ENCODE measurements around the gene DAGLA. TPM values are rescaled to one million over a fixed set of nuclear protein-coding genes. Genes with fewer than 3 reads are reported as not detected.

The DAGLA gene
- total RNA-seq, 1 experiment from 2014 or later, result 4.5 TPM

DNA sequence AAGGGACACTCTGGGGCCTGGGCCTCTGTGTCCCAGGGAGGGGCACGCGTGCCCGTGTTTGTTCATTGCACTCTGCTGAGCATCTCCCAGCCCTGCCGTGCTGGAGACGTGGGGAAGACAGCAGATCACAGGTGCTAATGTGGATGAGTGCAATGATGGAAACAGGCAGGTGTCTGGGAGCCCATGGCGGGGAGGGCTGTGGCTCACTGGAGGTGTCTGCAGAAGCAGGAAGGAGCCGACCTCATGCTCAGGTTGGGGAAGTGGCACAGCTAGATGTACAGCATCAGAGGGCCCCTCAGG lies 104.3 kb downstream of the DAGLA start:
- Histone ChIP-seq H3K79me2 (ENCODE audit: insufficient read depth, low read length) (no peaks in the 10 kb centered on the region), H2AK5ac (ENCODE audit: insufficient read length, low read length) (no peak overlapping the region), H4K91ac (ENCODE audit: insufficient read length, low read depth, low read length) (no peak overlapping the region), H4K20me1 (ENCODE audit: control insufficient read depth, insufficient read depth, insufficient read length) (no peaks in the 10 kb centered on the region), H4K5ac (ENCODE audit: insufficient read length, low read depth, low read length) (no peak overlapping the region), H3K27me3 (ENCODE audit: insufficient read depth, low read length) (no peaks in the 10 kb centered on the region), H3K4me1 (ENCODE audit: insufficient read depth, low read length) (no peaks in the 10 kb centered on the region), H3K23ac (ENCODE audit: insufficient read length, low read depth, low read length) (no peak overlapping the region), H3K79me1 (ENCODE audit: insufficient read depth, low read depth, low read length, poor library complexity, severe bottlenecking) (no peaks in the 10 kb centered on the region), H3K4me2 (ENCODE audit: insufficient read depth, insufficient read length, low read length) (no peak overlapping the region), H4K8ac (replicated peaks; ENCODE audit: insufficient read length, low read depth, low read length) (no peak overlapping the region), H3K14ac (ENCODE audit: insufficient read depth, low read length) (no peak overlapping the region), H3K18ac (ENCODE audit: insufficient read length, low read depth, low read length) (no peak overlapping the region), H3T11ph (ENCODE audit: low read length) (no peak overlapping the region), H2BK5ac (ENCODE audit: insufficient read length, low read length) (no peak overlapping the region), H2BK15ac (ENCODE audit: low read depth, low read length) (no peak overlapping the region), H3K4ac (ENCODE audit: low read depth, low read length) (no peak overlapping the region), H3K56ac (ENCODE audit: insufficient read length, low read depth, low read length) (no peak overlapping the region), H2AFZ (ENCODE audit: low read length) (no peak overlapping the region), H2BK120ac (ENCODE audit: low read depth, low read length, poor library complexity, severe bottlenecking) (no peak overlapping the region), H2BK20ac (ENCODE audit: low read depth, low read length, poor library complexity, severe bottlenecking) (no peak overlapping the region), H3K27ac (ENCODE audit: insufficient read length, low read depth, low read length) (no peak overlapping the region), H2BK12ac (ENCODE audit: insufficient read length, low read depth, low read length) (no peak overlapping the region), H3K9me3 (ENCODE audit: control insufficient read depth, low read depth, low read length) (no peaks in the 10 kb centered on the region), H3K9ac (ENCODE audit: extremely low read depth, insufficient read length, low read length) (no peak overlapping the region), H3K23me2 (ENCODE audit: insufficient read length, low read depth, low read length, poor library complexity, severe bottlenecking) (no peaks in the 10 kb centered on the region)
- peaks cover 0 to 4% of the 10 kb centered on the region in 2 experiments; a peak in 1 of 4 replicates for H3K4me1 Mint-ChIP-seq
- no peak overlapping the region for H3K4me3 Mint-ChIP-seq
- H3K9me3 Mint-ChIP-seq, result no peaks in the 10 kb centered on the region
- TF ChIP-seq, protein P1, sequence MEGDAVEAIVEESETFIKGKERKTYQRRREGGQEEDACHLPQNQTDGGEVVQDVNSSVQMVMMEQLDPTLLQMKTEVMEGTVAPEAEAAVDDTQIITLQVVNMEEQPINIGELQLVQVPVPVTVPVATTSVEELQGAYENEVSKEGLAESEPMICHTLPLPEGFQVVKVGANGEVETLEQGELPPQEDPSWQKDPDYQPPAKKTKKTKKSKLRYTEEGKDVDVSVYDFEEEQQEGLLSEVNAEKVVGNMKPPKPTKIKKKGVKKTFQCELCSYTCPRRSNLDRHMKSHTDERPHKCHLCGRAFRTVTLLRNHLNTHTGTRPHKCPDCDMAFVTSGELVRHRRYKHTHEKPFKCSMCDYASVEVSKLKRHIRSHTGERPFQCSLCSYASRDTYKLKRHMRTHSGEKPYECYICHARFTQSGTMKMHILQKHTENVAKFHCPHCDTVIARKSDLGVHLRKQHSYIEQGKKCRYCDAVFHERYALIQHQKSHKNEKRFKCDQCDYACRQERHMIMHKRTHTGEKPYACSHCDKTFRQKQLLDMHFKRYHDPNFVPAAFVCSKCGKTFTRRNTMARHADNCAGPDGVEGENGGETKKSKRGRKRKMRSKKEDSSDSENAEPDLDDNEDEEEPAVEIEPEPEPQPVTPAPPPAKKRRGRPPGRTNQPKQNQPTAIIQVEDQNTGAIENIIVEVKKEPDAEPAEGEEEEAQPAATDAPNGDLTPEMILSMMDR (conservative IDR thresholded peaks at IDR 0.05), result no peak
- peak overlapping the region in 1 of 3 experiments; percentile 81; a peak in 1 of 7 replicates for H3K27ac Mint-ChIP-seq
- no peaks in the 10 kb centered on the region for H3K27me3 Mint-ChIP-seq (ENCODE audit: low read depth)
- peak; percentile 27 for DNase-seq
- WGBS (ENCODE audit: extremely low coverage, insufficient read length, low lambda C conversion rate), result no CpG with 5 or more reads among the region's 7 CpGs
- H3K36me3 Mint-ChIP-seq (ENCODE audit: insufficient read depth in 1 of 3, low read depth in 3 of 3), result peaks cover 20 to 61% (median 60%) of the 10 kb centered on the region in 3 experiments

All from H9 (cell line).